A549 (cell line): ENCODE data around the gene VPS72.

Source experiments
- CTCF ChIP-seq: fragments of >200 bp; sonication (Bioruptor Twin); formaldehyde crosslinking; IDR thresholded peaks from 3 replicates; pipeline ENCODE4 v1.5.1; 2016
- POLR2A ChIP-seq: IDR thresholded peaks from 2 replicates; pipeline ENCODE4 v1.6.1; 2012; ENCODE audit warnings: mild to moderate bottlenecking, low read length
- ZSCAN20 ChIP-seq: fragments of 250-450 bp; sonication (Bioruptor Pico); IDR thresholded peaks from 2 replicates; pipeline ENCODE4 v1.8.0; 2022; ENCODE audit warnings: mild to moderate bottlenecking, moderate library complexity

GRCh38 chr1:151192047-151192446 lies 2.0 kb upstream of the VPS72 start:
- TF ChIP-seq CTCF (no peak), ZSCAN20 (CRISPR knock-in tag) (no peak), POLR2A (no peak)
